ENCODE results near the gene SNAI3. TPM values are rescaled to one million over a fixed set of nuclear protein-coding genes. Genes with fewer than 3 reads are reported as not detected.

Gene SNAI3
- total and polyA plus RNA-seq, 2 of the 4 experiments (the other 2 are of a cell fraction), result 0.21 TPM; not detected in 1

GRCh38 chr16:88658714-88659113 is 27.6 kb downstream of the SNAI3 start:
- no peak for TF ChIP-seq NFE2L2 (IDR thresholded peaks at IDR 0.05; ENCODE audit: low read depth, low read length)
- TF ChIP-seq, protein P1, sequence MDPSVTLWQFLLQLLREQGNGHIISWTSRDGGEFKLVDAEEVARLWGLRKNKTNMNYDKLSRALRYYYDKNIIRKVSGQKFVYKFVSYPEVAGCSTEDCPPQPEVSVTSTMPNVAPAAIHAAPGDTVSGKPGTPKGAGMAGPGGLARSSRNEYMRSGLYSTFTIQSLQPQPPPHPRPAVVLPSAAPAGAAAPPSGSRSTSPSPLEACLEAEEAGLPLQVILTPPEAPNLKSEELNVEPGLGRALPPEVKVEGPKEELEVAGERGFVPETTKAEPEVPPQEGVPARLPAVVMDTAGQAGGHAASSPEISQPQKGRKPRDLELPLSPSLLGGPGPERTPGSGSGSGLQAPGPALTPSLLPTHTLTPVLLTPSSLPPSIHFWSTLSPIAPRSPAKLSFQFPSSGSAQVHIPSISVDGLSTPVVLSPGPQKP (IDR thresholded peaks at IDR 0.05; ENCODE audit: borderline replicate concordance, low read depth, low read length), result no peak
- no peak for TF ChIP-seq MXI1 (IDR thresholded peaks at IDR 0.05; ENCODE audit: borderline replicate concordance, low read depth, low read length)
- TF ChIP-seq MAFK (IDR thresholded peaks at IDR 0.05; ENCODE audit: low read depth, low read length), result no peak
- no peak for TF ChIP-seq POLR2A (IDR thresholded peaks at IDR 0.05; ENCODE audit: low read depth, low read length)
- no peak for TF ChIP-seq FOS (IDR thresholded peaks at IDR 0.05; ENCODE audit: low read depth, low read length)
- TF ChIP-seq CEBPB (IDR thresholded peaks at IDR 0.05; ENCODE audit: low read depth, low read length), result no peak
- no peak for TF ChIP-seq RCOR1 (IDR thresholded peaks at IDR 0.05; ENCODE audit: insufficient replicate concordance, low read length)
- TF ChIP-seq RFX5 (IDR thresholded peaks at IDR 0.05; ENCODE audit: low read depth, low read length), result no peak
- no peak for TF ChIP-seq BHLHE40 (IDR thresholded peaks at IDR 0.05; ENCODE audit: low read depth, low read length)
- TF ChIP-seq SMC3 (IDR thresholded peaks at IDR 0.05; ENCODE audit: low read depth, low read length), result no peak
- no peak for TF ChIP-seq MAZ (IDR thresholded peaks at IDR 0.05; ENCODE audit: borderline replicate concordance, low read depth, low read length)
- no peak for TF ChIP-seq RAD21 (IDR thresholded peaks at IDR 0.05; ENCODE audit: low read length)
- TF ChIP-seq CHD1 (IDR thresholded peaks at IDR 0.05; ENCODE audit: low read depth, low read length), result no peak
- TF ChIP-seq, protein P2, sequence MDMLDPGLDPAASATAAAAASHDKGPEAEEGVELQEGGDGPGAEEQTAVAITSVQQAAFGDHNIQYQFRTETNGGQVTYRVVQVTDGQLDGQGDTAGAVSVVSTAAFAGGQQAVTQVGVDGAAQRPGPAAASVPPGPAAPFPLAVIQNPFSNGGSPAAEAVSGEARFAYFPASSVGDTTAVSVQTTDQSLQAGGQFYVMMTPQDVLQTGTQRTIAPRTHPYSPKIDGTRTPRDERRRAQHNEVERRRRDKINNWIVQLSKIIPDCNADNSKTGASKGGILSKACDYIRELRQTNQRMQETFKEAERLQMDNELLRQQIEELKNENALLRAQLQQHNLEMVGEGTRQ (IDR thresholded peaks at IDR 0.05; ENCODE audit: low read depth, low read length), result no peak
- TF ChIP-seq CTCF (conservative IDR thresholded peaks at IDR 0.05; ENCODE audit: low read depth, low read length), result no peak
- H3K27me3 ChIP-seq (ENCODE audit: control insufficient read depth, insufficient read depth, low read length), result no peaks in the 10 kb centered on the region
- no peak overlapping the region for H2BK5ac ChIP-seq (ENCODE audit: low read depth, low read length, poor library complexity, severe bottlenecking)
- no peak overlapping the region for H3K27ac ChIP-seq (ENCODE audit: insufficient read depth, low read length)
- no peak overlapping the region for H2BK20ac ChIP-seq (ENCODE audit: low read depth, low read length)
- ChIA-PET CTCF (no interaction called here), POLR2A (ENCODE audit: unreplicated experiment) (no interaction called here)
- H2BK120ac ChIP-seq (ENCODE audit: low read depth, low read length), result no peak overlapping the region
- dilution Hi-C loops (cut with HindIII; ENCODE audit: low sequenced_read_pairs, unreplicated experiment), result no loop called here
- no peaks in the 10 kb centered on the region for H3K4me1 ChIP-seq (ENCODE audit: control insufficient read depth, insufficient read depth, low read length)
- H4K8ac ChIP-seq (ENCODE audit: low read depth in 2 of 2, low read length in 2 of 2), result no peak overlapping the region
- peaks cover 13% of the 10 kb centered on the region for H3K36me3 ChIP-seq (ENCODE audit: control insufficient read depth, insufficient read depth, low read length)
- H4K91ac ChIP-seq (ENCODE audit: insufficient read depth, low read depth, low read length), result no peak overlapping the region
- H4K5ac ChIP-seq (ENCODE audit: low read depth, low read length), result no peak overlapping the region
- H3K4ac ChIP-seq (ENCODE audit: low read depth, low read length), result no peak overlapping the region
- H3K56ac ChIP-seq (ENCODE audit: extremely low read depth, insufficient read depth, low read length), result no peak overlapping the region
- no peak overlapping the region for H3K14ac ChIP-seq (replicated peaks; ENCODE audit: low read depth, low read length)
- WGBS, 2 experiments (ENCODE audit: extremely low coverage in 2 of 2, insufficient read length in 1 of 2), result 81% methylated on average over 6 of the region's 15 CpGs; no CpG with 5 or more reads in 1 of the 2 experiments
- H3K4me2 ChIP-seq (ENCODE audit: low read depth, low read length), result no peak overlapping the region
- no peak overlapping the region for H3K4me3 ChIP-seq (ENCODE audit: insufficient read depth, low read depth, low read length)
- no peak overlapping the region for H2AK9ac ChIP-seq (replicated peaks; ENCODE audit: low read depth, low read length, poor library complexity)
- peaks cover 7 to 38% of the 10 kb centered on the region in 2 experiments for H3K79me1 ChIP-seq (ENCODE audit: low read depth in 1 of 2, low read length in 2 of 2)
- no TSS peak for BruUV-seq (replicated peaks)
- intact Hi-C loops (cut with micrococcal nuclease), result no loop called here
- H3K9me1 ChIP-seq (ENCODE audit: insufficient read depth, low read length), result no peaks in the 10 kb centered on the region
- ATAC-seq (ENCODE audit: low read depth), result no peak
- no peak overlapping the region for H3K23ac ChIP-seq (ENCODE audit: low read depth, low read length)
- no peak overlapping the region for H2AK5ac ChIP-seq (ENCODE audit: low read depth, low read length)
- no peak overlapping the region for H2AFZ ChIP-seq (replicated peaks; ENCODE audit: low read length, poor library complexity)
- 0 out of 2 replicates have a peak, but pooled peaks cover 5% of the 10 kb centered on the region for H4K20me1 ChIP-seq (ENCODE audit: insufficient read depth, low read length)
- H3K9ac ChIP-seq (ENCODE audit: low read depth, low read length), result no peak overlapping the region
- H3K18ac ChIP-seq (ENCODE audit: low read depth, low read length), result no peak overlapping the region
- no peak overlapping the region for H2BK15ac ChIP-seq (ENCODE audit: low read depth, low read length)
- H3K9me3 ChIP-seq (ENCODE audit: control insufficient read depth, insufficient read depth, low read length), result no peaks in the 10 kb centered on the region
- DNase-seq, result no peak
- in situ Hi-C loops (cut with MboI; ENCODE audit: low sequenced_read_pairs), result no loop called here

Data from IMR-90 (cell line).